MM.1S (cell line): ENCODE measurements around the gene CEP85L.
A peak's percentile ranks its signal among the peaks of the same experiment; 100 is the strongest.

ENCODE experiments used
- DNase-seq: peaks from one replicate; pipeline ENCODE4 v3.0.0-alpha.2; 2015
- H2AFZ ChIP-seq: fragments of 300-600 bp; sonication (generic); 2 replicates; pipeline ENCODE4 v1.6.0; 2016; ENCODE audit warnings: antibody characterized with exemption, low read length
- H3F3A ChIP-seq: fragments of 300-600 bp; sonication (generic); 2 replicates; pipeline ENCODE4 v1.6.1; 2016; ENCODE audit warnings: mild to moderate bottlenecking, antibody characterized with exemption, low read length, moderate library complexity, mixed read lengths; ENCODE audit not compliant: insufficient read depth
- H3K27ac ChIP-seq: fragments of 300-600 bp; sonication (generic); 2 replicates; pipeline ENCODE4 v1.5.1; 2016; ENCODE audit warnings: mild to moderate bottlenecking, low read length
- H3K27me3 ChIP-seq: fragments of 300-600 bp; sonication (generic); replicated peaks from 2 replicates; pipeline ENCODE4 v1.6.0; 2016; ENCODE audit warnings: low read length; ENCODE audit not compliant: insufficient read depth
- H3K36me3 ChIP-seq: fragments of 300-600 bp; sonication (generic); replicated peaks from 2 replicates; pipeline ENCODE4 v1.6.1; 2016; ENCODE audit warnings: mild to moderate bottlenecking, low read length, mixed read lengths; ENCODE audit not compliant: insufficient read depth
- H3K4me1 ChIP-seq: fragments of 300-600 bp; sonication (generic); 2 replicates; pipeline ENCODE4 v1.6.1; 2016; ENCODE audit warnings: low read length, mixed read lengths
- H3K4me2 ChIP-seq: fragments of 300-600 bp; sonication (generic); 2 replicates; pipeline ENCODE4 v1.6.0; 2016; ENCODE audit warnings: low read depth, low read length
- H3K4me3 ChIP-seq: fragments of 300-600 bp; sonication (generic); 2 replicates; pipeline ENCODE4 v1.5.1; 2016; ENCODE audit warnings: low read length, mixed read lengths
- H3K79me2 ChIP-seq: fragments of 300-600 bp; sonication (generic); 2 replicates; pipeline ENCODE4 v1.6.1; 2016; ENCODE audit warnings: mixed run types, low read length, mixed read lengths
- H3K9ac ChIP-seq: fragments of 300-600 bp; sonication (generic); 2 replicates; pipeline ENCODE4 v1.6.1; 2016; ENCODE audit warnings: low read length, mixed read lengths
- H3K9me2 ChIP-seq: fragments of 300-600 bp; sonication (generic); replicated peaks from 2 replicates; pipeline ENCODE4 v1.6.1; 2016; ENCODE audit warnings: mild to moderate bottlenecking, low read length, mixed read lengths; ENCODE audit not compliant: insufficient read depth
- H3K9me3 ChIP-seq: fragments of 300-600 bp; sonication (generic); replicated peaks from 2 replicates; pipeline ENCODE4 v1.6.1; 2016; ENCODE audit warnings: mild to moderate bottlenecking, low read length, mixed read lengths; ENCODE audit not compliant: insufficient read depth
- H4K20me1 ChIP-seq: fragments of 300-600 bp; sonication (generic); 2 replicates; pipeline ENCODE4 v1.6.1; 2016; ENCODE audit warnings: mild to moderate bottlenecking, low read length, moderate library complexity, mixed read lengths; ENCODE audit not compliant: insufficient read depth
- EZH2 ChIP-seq: fragments of 300-600 bp; sonication (generic); optimal IDR thresholded peaks from 2 replicates; pipeline ENCODE3; 2017; ENCODE audit warnings: low read depth, mild to moderate bottlenecking, antibody characterized with exemption, low read length, mixed read lengths
- EZH2phosphoT487 ChIP-seq: fragments of 300-600 bp; sonication (generic); IDR thresholded peaks from 2 replicates; pipeline ENCODE4 v1.6.1; 2018; ENCODE audit warnings: antibody characterized with exemption, low read length
- TF ChIP-seq, protein P1 (sequence below): fragments of 300-600 bp; sonication (generic); IDR thresholded peaks from 2 replicates; pipeline ENCODE4 v1.5.1; 2016; ENCODE audit warnings: antibody characterized with exemption, low read length, mixed read lengths

CEP85L gene

DNA sequence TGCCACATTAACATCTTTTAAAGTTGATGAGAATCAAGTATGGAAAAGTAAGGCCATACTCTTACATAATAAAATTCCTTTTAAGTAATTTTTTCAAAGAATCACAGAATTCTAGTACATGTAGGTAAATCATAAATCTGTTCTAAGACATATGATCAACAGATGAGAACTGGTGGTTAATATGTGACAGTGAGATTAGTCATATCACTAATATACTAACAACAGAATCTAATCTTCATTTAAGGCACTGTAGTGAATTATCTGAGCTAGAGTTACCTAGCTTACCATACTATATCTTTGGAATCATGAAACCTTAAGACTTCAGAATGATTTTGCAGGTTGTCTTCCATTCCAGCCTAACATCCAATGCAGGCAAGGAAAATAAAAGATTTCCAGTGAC lies 91.7 kb downstream of the CEP85L start:
- H2AFZ ChIP-seq: no peak overlapping the region
- H3K4me1 ChIP-seq: 0 out of 2 replicates have a peak, but pooled peaks cover 6% of the 10 kb centered on the region
- H3K9ac ChIP-seq: no peak overlapping the region
- no peaks in the 10 kb centered on the region for H3K27me3 ChIP-seq
- TF ChIP-seq EZH2phosphoT487 (no peak), EZH2 (no peak)
- TF ChIP-seq, protein P1, sequence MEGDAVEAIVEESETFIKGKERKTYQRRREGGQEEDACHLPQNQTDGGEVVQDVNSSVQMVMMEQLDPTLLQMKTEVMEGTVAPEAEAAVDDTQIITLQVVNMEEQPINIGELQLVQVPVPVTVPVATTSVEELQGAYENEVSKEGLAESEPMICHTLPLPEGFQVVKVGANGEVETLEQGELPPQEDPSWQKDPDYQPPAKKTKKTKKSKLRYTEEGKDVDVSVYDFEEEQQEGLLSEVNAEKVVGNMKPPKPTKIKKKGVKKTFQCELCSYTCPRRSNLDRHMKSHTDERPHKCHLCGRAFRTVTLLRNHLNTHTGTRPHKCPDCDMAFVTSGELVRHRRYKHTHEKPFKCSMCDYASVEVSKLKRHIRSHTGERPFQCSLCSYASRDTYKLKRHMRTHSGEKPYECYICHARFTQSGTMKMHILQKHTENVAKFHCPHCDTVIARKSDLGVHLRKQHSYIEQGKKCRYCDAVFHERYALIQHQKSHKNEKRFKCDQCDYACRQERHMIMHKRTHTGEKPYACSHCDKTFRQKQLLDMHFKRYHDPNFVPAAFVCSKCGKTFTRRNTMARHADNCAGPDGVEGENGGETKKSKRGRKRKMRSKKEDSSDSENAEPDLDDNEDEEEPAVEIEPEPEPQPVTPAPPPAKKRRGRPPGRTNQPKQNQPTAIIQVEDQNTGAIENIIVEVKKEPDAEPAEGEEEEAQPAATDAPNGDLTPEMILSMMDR: no peak
- no peaks in the 10 kb centered on the region for H3K9me2 ChIP-seq
- no peaks in the 10 kb centered on the region for H3K79me2 ChIP-seq
- DNase-seq: no peak
- H3F3A ChIP-seq: no peaks in the 10 kb centered on the region
- H4K20me1 ChIP-seq: no peaks in the 10 kb centered on the region
- no peaks in the 10 kb centered on the region for H3K36me3 ChIP-seq
- H3K4me3 ChIP-seq: no peak overlapping the region
- no peak overlapping the region for H3K27ac ChIP-seq
- H3K9me3 ChIP-seq: no peaks in the 10 kb centered on the region
- H3K4me2 ChIP-seq: no peak overlapping the region

DNA sequence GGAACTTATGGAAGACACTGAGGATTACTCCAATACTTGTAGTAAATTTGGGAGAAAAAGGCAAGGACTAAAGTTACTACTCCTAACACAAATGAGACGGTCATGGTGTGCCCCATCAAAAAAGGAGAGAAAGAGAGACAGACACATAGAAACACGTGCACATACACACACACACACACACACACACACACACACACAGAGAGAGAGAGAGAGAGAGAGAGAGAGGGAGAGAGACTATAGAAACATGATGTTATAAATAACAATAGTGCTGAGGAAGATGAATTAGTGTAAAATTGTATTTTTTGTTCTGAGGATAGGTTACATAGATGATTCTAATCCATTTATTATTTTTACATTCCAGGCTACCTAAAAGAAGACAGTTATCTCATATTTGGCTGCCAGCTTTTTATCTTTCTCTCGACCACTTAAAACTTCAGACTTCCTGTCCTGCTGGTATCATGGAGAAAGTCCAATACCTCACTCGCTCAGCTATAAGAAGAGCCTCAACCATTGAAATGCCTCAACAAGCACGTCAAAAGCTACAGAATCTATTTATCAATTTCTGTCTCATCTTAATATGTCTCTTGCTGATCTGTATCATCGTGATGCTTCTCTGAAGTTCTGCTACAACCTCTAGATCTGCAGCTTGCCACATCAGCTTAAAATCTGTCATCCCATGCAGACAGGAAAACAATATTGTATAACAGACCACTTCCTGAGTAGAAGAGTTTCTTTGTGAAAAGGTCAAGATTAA lies 92.8 kb downstream of the CEP85L start:
- Histone ChIP-seq H3K9ac (no peak overlapping the region), H3K9me3 (no peaks in the 10 kb centered on the region), H3F3A (no peaks in the 10 kb centered on the region), H3K9me2 (no peaks in the 10 kb centered on the region), H3K4me3 (no peak overlapping the region), H2AFZ (no peak overlapping the region), H3K27ac (no peak overlapping the region), H3K27me3 (no peaks in the 10 kb centered on the region), H3K4me1 (0 out of 2 replicates have a peak, but pooled peaks cover 6% of the 10 kb centered on the region), H3K36me3 (no peaks in the 10 kb centered on the region), H4K20me1 (no peaks in the 10 kb centered on the region), H3K79me2 (no peaks in the 10 kb centered on the region), H3K4me2 (no peak overlapping the region)
- TF ChIP-seq, protein P1: no peak
- TF ChIP-seq EZH2: no peak
- no peak for TF ChIP-seq EZH2phosphoT487
- DNase-seq: peak; percentile 23

GRCh38 chr6:118554698-118555097 lies 96.7 kb downstream of the CEP85L start:
- H3K27me3 ChIP-seq: no peaks in the 10 kb centered on the region
- no peak overlapping the region for H3K4me3 ChIP-seq

More at GRCh38 chr6:118554698-118555097, 96.7 kb downstream of the CEP85L start:
- H3F3A ChIP-seq: no peaks in the 10 kb centered on the region
- 0 out of 2 replicates have a peak, but pooled peaks cover 6% of the 10 kb centered on the region for H3K4me1 ChIP-seq
- no peak overlapping the region for H3K9ac ChIP-seq
- no peaks in the 10 kb centered on the region for H4K20me1 ChIP-seq
- no peak for DNase-seq
- no peak overlapping the region for H2AFZ ChIP-seq
- TF ChIP-seq, protein P1: no peak
- no peak for TF ChIP-seq EZH2phosphoT487
- no peak for TF ChIP-seq EZH2
- no peaks in the 10 kb centered on the region for H3K36me3 ChIP-seq
- H3K27ac ChIP-seq: no peak overlapping the region
- no peaks in the 10 kb centered on the region for H3K9me2 ChIP-seq
- H3K4me2 ChIP-seq: no peak overlapping the region
- no peaks in the 10 kb centered on the region for H3K9me3 ChIP-seq
- no peaks in the 10 kb centered on the region for H3K79me2 ChIP-seq
